ENCODE results near the gene LRRC14B.

DNA sequence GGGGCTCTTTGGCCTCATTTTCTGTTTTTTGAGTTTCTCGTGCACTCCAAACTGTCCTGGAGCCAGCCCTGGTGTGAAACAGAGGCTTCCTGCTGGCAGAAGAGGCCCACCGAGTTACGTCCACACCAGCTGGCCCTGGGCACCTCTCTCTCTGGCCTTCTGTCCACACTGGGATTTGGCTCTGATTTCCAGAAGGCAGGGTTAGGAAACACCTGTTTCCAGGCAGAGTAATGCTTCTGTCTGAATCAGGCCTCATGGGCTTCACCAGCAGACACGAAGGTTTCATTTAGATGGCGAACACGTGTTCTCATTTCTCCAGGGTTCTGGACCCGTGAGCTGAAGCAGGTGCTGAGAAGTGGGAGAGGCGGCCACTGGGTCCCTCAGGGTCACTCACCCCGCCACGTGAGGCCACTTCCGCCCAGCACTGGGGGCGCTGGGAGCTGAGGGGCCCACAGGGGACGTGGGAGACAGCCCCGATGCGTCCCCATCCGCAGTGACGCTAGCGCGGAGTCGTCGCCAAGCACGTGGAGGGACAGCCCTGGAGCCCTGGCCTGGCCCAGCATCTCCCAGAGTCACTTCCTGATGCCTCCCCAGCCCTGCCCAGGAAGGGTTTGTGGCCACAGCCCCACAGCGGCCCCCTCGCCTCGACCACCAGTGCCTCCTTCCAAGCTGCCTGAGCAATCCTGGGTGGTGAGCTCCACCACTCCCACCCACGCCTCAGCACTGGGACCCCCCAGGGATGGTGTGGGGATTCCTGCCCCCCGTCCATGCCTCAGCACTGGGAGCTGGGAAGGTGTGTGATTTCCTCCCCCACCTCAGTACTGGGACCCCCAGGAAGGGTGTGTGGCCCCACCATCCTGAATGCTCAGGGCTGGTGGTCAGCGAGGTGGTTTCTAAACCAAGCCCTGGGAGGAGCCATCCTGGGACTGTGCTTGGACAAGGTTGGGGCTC is 4.9 kb upstream of the LRRC14B start:
- TF ChIP-seq EZH2 (IDR thresholded peaks at IDR 0.05; ENCODE audit: low read length), result no peak
- no peak for TF ChIP-seq CTCF (optimal IDR thresholded peaks at IDR 0.05 in 1 of 3, IDR thresholded peaks at IDR 0.05 in 1 of 3, conservative IDR thresholded peaks at IDR 0.05 in 1 of 3; ENCODE audit: extremely low read depth in 1 of 3, insufficient read depth in 2 of 3, low read length in 3 of 3)
